ENCODE results near the gene NNT.

Gene NNT

DNA sequence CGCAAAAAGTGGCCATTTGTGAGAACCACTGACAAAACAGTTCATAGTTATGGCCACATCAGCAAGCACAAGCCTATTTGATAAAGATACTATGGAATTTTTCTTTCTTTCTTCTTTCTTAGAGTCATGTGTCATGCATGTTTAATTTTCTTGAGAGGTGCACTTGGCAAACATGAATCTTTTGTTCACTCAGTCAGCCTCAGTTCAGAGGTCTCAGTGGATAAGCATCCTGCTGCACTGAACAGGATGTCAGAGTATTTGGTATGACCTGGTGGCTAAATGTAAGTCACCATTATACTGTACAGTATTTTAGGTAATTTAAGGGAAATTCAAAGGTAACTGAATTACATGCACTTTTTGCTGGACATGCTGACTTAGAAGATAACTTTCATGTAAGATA is 5.4 kb downstream of the NNT start:
- H4K20me1 ChIP-seq (ENCODE audit: insufficient read depth, low read length, poor library complexity, severe bottlenecking), result peaks cover 27% of the 10 kb centered on the region
- peaks cover 43% of the 10 kb centered on the region for H3K4me1 ChIP-seq (ENCODE audit: insufficient read depth, low read length, poor library complexity, severe bottlenecking)
- H3K4me3 ChIP-seq (ENCODE audit: low read length, poor library complexity, severe bottlenecking), result no peak overlapping the region
- peaks cover 32% of the 10 kb centered on the region; the same call in 1 of the 2 replicates for H3K36me3 ChIP-seq (ENCODE audit: insufficient read depth, low read length)
- no peaks in the 10 kb centered on the region for H3K27me3 ChIP-seq (ENCODE audit: insufficient read depth, low read length, poor library complexity, severe bottlenecking)
- peak overlapping the region; percentile 4 for H3K4me2 ChIP-seq (ENCODE audit: low read depth, low read length, poor library complexity, severe bottlenecking)
- TF ChIP-seq, protein P1, sequence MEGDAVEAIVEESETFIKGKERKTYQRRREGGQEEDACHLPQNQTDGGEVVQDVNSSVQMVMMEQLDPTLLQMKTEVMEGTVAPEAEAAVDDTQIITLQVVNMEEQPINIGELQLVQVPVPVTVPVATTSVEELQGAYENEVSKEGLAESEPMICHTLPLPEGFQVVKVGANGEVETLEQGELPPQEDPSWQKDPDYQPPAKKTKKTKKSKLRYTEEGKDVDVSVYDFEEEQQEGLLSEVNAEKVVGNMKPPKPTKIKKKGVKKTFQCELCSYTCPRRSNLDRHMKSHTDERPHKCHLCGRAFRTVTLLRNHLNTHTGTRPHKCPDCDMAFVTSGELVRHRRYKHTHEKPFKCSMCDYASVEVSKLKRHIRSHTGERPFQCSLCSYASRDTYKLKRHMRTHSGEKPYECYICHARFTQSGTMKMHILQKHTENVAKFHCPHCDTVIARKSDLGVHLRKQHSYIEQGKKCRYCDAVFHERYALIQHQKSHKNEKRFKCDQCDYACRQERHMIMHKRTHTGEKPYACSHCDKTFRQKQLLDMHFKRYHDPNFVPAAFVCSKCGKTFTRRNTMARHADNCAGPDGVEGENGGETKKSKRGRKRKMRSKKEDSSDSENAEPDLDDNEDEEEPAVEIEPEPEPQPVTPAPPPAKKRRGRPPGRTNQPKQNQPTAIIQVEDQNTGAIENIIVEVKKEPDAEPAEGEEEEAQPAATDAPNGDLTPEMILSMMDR (conservative IDR thresholded peaks at IDR 0.05; ENCODE audit: low read length), result no peak
- no peak for TF ChIP-seq EZH2phosphoT487 (IDR thresholded peaks at IDR 0.05; ENCODE audit: borderline replicate concordance)
- H3K9ac ChIP-seq (ENCODE audit: low read depth, low read length, poor library complexity, severe bottlenecking), result no peak overlapping the region
- H3F3A ChIP-seq (ENCODE audit: low read depth), result no peaks in the 10 kb centered on the region
- H3K9me2 ChIP-seq (replicated peaks; ENCODE audit: low read depth, low read length), result no peaks in the 10 kb centered on the region
- H3K79me2 ChIP-seq (ENCODE audit: insufficient read depth, low read length), result peaks cover 92% of the 10 kb centered on the region
- no peaks in the 10 kb centered on the region for H3K9me3 ChIP-seq (ENCODE audit: insufficient read depth, low read depth, low read length)
- H2AFZ ChIP-seq (ENCODE audit: low read length), result no peak overlapping the region

DNA sequence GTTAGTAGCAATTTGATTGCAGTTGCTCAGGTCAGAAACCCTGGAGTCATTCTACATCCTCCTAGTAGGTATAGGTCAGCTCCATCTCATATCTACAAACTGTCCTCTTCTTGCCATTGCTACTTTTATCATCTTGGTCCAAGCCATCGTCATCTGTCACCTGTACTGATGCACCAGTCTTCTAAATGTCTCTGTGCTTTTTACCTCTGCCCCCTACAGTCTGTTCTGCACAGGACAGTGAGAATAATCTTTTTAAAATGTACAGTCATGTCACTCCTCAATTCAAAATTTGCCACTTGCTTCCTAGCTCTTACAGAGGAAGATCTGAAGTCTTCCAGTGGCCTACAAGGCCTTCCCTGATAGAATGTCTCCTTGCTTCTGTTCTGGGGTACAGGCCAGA is 6.8 kb downstream of the NNT start:
- no peaks in the 10 kb centered on the region for H3F3A ChIP-seq (ENCODE audit: low read depth)
- H3K9ac ChIP-seq (ENCODE audit: low read depth, low read length, poor library complexity, severe bottlenecking), result no peak overlapping the region
- H3K4me1 ChIP-seq (ENCODE audit: insufficient read depth, low read length, poor library complexity, severe bottlenecking), result peaks cover 36% of the 10 kb centered on the region
- H3K9me3 ChIP-seq (ENCODE audit: insufficient read depth, low read depth, low read length), result no peaks in the 10 kb centered on the region
- H4K20me1 ChIP-seq (ENCODE audit: insufficient read depth, low read length, poor library complexity, severe bottlenecking), result peaks cover 20% of the 10 kb centered on the region
- H3K9me2 ChIP-seq (replicated peaks; ENCODE audit: low read depth, low read length), result no peaks in the 10 kb centered on the region
- peaks cover 79% of the 10 kb centered on the region for H3K79me2 ChIP-seq (ENCODE audit: insufficient read depth, low read length)
- no peak overlapping the region for H3K4me3 ChIP-seq (ENCODE audit: low read length, poor library complexity, severe bottlenecking)
- H3K4me2 ChIP-seq (ENCODE audit: low read depth, low read length, poor library complexity, severe bottlenecking), result peak overlapping the region; percentile 15
- H2AFZ ChIP-seq (ENCODE audit: low read length), result no peak overlapping the region
- H3K36me3 ChIP-seq (ENCODE audit: insufficient read depth, low read length), result peaks cover 38% of the 10 kb centered on the region; the same call in 1 of the 2 replicates
- no peaks in the 10 kb centered on the region for H3K27me3 ChIP-seq (ENCODE audit: insufficient read depth, low read length, poor library complexity, severe bottlenecking)
- TF ChIP-seq EZH2phosphoT487 (IDR thresholded peaks at IDR 0.05; ENCODE audit: borderline replicate concordance), result no peak
- TF ChIP-seq, protein P1 (conservative IDR thresholded peaks at IDR 0.05; ENCODE audit: low read length), result peak; percentile 72

DNA sequence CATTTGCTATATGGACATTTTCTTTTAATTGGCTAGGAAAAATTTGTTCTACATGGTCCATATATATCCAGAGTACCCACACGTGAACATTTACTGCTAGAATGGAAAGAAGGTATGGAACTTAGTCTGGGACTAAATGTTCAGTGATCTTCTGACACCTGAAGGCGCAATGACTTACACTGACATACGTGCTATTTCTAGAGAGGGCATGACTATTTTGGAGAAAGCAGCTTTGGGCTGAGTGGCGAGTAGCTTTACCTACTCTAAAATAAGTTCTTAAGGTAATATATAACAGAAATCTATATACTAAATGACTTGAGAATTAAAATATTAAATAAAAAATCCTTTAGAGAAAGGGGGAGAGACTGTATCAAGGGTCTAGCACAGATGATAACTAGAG is 10.4 kb downstream of the NNT start:
- Histone ChIP-seq H3F3A (ENCODE audit: low read depth) (no peaks in the 10 kb centered on the region), H3K27me3 (ENCODE audit: insufficient read depth, low read length, poor library complexity, severe bottlenecking) (no peaks in the 10 kb centered on the region), H3K36me3 (ENCODE audit: insufficient read depth, low read length) (peaks cover 65% of the 10 kb centered on the region), H3K9ac (ENCODE audit: low read depth, low read length, poor library complexity, severe bottlenecking) (no peak overlapping the region), H3K9me3 (ENCODE audit: insufficient read depth, low read depth, low read length) (no peaks in the 10 kb centered on the region), H3K9me2 (replicated peaks; ENCODE audit: low read depth, low read length) (no peaks in the 10 kb centered on the region), H2AFZ (ENCODE audit: low read length) (no peak overlapping the region), H4K20me1 (ENCODE audit: insufficient read depth, low read length, poor library complexity, severe bottlenecking) (peaks cover 15% of the 10 kb centered on the region), H3K4me3 (ENCODE audit: low read length, poor library complexity, severe bottlenecking) (no peak overlapping the region), H3K4me2 (ENCODE audit: low read depth, low read length, poor library complexity, severe bottlenecking) (no peak overlapping the region), H3K79me2 (ENCODE audit: insufficient read depth, low read length) (peaks cover 46% of the 10 kb centered on the region), H3K4me1 (ENCODE audit: insufficient read depth, low read length, poor library complexity, severe bottlenecking) (peaks cover 10% of the 10 kb centered on the region)
- no peak for TF ChIP-seq EZH2phosphoT487 (IDR thresholded peaks at IDR 0.05; ENCODE audit: borderline replicate concordance)
- TF ChIP-seq, protein P1 (conservative IDR thresholded peaks at IDR 0.05; ENCODE audit: low read length), result no peak

All from Loucy (cell line).